Measurements from ENCODE around the gene GRID1. TPM values are rescaled to one million over a fixed set of nuclear protein-coding genes. Genes with fewer than 3 reads are reported as not detected.
A peak's percentile ranks its signal among the peaks of the same experiment; 100 is the strongest.

The GRID1 gene
- total RNA-seq, 1 experiment from 2014 or later, result 0.37 TPM

- DNase-seq (ENCODE audit: low spot score), result no peak
- Mint-ChIP-seq H3K36me3 (no peaks in the 10 kb centered on the region), H3K27ac (no peak overlapping the region), H3K4me1 (peaks cover under 1% of the 10 kb centered on the region; the same call in 1 of the 2 replicates), H3K4me3 (no peak overlapping the region), H3K9me3 (no peaks in the 10 kb centered on the region), H3K27me3 (ENCODE audit: low read depth) (no peaks in the 10 kb centered on the region)
- TF ChIP-seq CBFB (CRISPR knock-in tag; IDR thresholded peaks at IDR 0.05; ENCODE audit: low read depth) (no peak), FOXJ3 (CRISPR knock-in tag; IDR thresholded peaks at IDR 0.05; ENCODE audit: borderline replicate concordance) (no peak), TEAD4 (CRISPR knock-in tag; IDR thresholded peaks at IDR 0.05) (no peak), USF1 (CRISPR knock-in tag; IDR thresholded peaks at IDR 0.05) (no peak), ZNF263 (CRISPR knock-in tag; IDR thresholded peaks at IDR 0.05; ENCODE audit: low read depth) (no peak), ZMAT4 (CRISPR knock-in tag; IDR thresholded peaks at IDR 0.05) (no peak), FOXP1 (CRISPR knock-in tag; IDR thresholded peaks at IDR 0.05; ENCODE audit: borderline replicate concordance) (no peak), GABPB1 (CRISPR knock-in tag; IDR thresholded peaks at IDR 0.05) (no peak), NR3C1 (CRISPR knock-in tag; conservative IDR thresholded peaks at IDR 0.05; ENCODE audit: low read depth) (no peak), JUN (CRISPR knock-in tag; IDR thresholded peaks at IDR 0.05) (no peak), ETV6 (CRISPR knock-in tag; IDR thresholded peaks at IDR 0.05) (no peak), PRRX2 (CRISPR knock-in tag; IDR thresholded peaks at IDR 0.05) (no peak), HMGA2 (CRISPR knock-in tag; IDR thresholded peaks at IDR 0.05) (no peak)
- TF ChIP-seq, protein P1, sequence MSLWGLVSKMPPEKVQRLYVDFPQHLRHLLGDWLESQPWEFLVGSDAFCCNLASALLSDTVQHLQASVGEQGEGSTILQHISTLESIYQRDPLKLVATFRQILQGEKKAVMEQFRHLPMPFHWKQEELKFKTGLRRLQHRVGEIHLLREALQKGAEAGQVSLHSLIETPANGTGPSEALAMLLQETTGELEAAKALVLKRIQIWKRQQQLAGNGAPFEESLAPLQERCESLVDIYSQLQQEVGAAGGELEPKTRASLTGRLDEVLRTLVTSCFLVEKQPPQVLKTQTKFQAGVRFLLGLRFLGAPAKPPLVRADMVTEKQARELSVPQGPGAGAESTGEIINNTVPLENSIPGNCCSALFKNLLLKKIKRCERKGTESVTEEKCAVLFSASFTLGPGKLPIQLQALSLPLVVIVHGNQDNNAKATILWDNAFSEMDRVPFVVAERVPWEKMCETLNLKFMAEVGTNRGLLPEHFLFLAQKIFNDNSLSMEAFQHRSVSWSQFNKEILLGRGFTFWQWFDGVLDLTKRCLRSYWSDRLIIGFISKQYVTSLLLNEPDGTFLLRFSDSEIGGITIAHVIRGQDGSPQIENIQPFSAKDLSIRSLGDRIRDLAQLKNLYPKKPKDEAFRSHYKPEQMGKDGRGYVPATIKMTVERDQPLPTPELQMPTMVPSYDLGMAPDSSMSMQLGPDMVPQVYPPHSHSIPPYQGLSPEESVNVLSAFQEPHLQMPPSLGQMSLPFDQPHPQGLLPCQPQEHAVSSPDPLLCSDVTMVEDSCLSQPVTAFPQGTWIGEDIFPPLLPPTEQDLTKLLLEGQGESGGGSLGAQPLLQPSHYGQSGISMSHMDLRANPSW (CRISPR knock-in tag; conservative IDR thresholded peaks at IDR 0.05; ENCODE audit: low read depth), result no peak
- TF ChIP-seq, protein P2, sequence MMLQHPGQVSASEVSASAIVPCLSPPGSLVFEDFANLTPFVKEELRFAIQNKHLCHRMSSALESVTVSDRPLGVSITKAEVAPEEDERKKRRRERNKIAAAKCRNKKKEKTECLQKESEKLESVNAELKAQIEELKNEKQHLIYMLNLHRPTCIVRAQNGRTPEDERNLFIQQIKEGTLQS (CRISPR knock-in tag; conservative IDR thresholded peaks at IDR 0.05), result no peak
- TF ChIP-seq, protein P3, sequence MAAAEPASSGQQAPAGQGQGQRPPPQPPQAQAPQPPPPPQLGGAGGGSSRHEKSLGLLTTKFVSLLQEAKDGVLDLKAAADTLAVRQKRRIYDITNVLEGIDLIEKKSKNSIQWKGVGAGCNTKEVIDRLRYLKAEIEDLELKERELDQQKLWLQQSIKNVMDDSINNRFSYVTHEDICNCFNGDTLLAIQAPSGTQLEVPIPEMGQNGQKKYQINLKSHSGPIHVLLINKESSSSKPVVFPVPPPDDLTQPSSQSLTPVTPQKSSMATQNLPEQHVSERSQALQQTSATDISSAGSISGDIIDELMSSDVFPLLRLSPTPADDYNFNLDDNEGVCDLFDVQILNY (CRISPR knock-in tag; IDR thresholded peaks at IDR 0.05), result no peak
- TF ChIP-seq, protein P4, sequence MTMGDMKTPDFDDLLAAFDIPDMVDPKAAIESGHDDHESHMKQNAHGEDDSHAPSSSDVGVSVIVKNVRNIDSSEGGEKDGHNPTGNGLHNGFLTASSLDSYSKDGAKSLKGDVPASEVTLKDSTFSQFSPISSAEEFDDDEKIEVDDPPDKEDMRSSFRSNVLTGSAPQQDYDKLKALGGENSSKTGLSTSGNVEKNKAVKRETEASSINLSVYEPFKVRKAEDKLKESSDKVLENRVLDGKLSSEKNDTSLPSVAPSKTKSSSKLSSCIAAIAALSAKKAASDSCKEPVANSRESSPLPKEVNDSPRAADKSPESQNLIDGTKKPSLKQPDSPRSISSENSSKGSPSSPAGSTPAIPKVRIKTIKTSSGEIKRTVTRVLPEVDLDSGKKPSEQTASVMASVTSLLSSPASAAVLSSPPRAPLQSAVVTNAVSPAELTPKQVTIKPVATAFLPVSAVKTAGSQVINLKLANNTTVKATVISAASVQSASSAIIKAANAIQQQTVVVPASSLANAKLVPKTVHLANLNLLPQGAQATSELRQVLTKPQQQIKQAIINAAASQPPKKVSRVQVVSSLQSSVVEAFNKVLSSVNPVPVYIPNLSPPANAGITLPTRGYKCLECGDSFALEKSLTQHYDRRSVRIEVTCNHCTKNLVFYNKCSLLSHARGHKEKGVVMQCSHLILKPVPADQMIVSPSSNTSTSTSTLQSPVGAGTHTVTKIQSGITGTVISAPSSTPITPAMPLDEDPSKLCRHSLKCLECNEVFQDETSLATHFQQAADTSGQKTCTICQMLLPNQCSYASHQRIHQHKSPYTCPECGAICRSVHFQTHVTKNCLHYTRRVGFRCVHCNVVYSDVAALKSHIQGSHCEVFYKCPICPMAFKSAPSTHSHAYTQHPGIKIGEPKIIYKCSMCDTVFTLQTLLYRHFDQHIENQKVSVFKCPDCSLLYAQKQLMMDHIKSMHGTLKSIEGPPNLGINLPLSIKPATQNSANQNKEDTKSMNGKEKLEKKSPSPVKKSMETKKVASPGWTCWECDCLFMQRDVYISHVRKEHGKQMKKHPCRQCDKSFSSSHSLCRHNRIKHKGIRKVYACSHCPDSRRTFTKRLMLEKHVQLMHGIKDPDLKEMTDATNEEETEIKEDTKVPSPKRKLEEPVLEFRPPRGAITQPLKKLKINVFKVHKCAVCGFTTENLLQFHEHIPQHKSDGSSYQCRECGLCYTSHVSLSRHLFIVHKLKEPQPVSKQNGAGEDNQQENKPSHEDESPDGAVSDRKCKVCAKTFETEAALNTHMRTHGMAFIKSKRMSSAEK (CRISPR knock-in tag; IDR thresholded peaks at IDR 0.05; ENCODE audit: borderline replicate concordance), result no peak
- TF ChIP-seq, protein P5, sequence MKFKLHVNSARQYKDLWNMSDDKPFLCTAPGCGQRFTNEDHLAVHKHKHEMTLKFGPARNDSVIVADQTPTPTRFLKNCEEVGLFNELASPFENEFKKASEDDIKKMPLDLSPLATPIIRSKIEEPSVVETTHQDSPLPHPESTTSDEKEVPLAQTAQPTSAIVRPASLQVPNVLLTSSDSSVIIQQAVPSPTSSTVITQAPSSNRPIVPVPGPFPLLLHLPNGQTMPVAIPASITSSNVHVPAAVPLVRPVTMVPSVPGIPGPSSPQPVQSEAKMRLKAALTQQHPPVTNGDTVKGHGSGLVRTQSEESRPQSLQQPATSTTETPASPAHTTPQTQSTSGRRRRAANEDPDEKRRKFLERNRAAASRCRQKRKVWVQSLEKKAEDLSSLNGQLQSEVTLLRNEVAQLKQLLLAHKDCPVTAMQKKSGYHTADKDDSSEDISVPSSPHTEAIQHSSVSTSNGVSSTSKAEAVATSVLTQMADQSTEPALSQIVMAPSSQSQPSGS (CRISPR knock-in tag; IDR thresholded peaks at IDR 0.05; ENCODE audit: borderline replicate concordance, low read depth), result no peak
- TF ChIP-seq, protein P6, sequence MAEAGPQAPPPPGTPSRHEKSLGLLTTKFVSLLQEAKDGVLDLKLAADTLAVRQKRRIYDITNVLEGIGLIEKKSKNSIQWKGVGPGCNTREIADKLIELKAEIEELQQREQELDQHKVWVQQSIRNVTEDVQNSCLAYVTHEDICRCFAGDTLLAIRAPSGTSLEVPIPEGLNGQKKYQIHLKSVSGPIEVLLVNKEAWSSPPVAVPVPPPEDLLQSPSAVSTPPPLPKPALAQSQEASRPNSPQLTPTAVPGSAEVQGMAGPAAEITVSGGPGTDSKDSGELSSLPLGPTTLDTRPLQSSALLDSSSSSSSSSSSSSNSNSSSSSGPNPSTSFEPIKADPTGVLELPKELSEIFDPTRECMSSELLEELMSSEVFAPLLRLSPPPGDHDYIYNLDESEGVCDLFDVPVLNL (CRISPR knock-in tag; IDR thresholded peaks at IDR 0.05; ENCODE audit: borderline replicate concordance, low read depth), result no peak
- TF ChIP-seq, protein P7, sequence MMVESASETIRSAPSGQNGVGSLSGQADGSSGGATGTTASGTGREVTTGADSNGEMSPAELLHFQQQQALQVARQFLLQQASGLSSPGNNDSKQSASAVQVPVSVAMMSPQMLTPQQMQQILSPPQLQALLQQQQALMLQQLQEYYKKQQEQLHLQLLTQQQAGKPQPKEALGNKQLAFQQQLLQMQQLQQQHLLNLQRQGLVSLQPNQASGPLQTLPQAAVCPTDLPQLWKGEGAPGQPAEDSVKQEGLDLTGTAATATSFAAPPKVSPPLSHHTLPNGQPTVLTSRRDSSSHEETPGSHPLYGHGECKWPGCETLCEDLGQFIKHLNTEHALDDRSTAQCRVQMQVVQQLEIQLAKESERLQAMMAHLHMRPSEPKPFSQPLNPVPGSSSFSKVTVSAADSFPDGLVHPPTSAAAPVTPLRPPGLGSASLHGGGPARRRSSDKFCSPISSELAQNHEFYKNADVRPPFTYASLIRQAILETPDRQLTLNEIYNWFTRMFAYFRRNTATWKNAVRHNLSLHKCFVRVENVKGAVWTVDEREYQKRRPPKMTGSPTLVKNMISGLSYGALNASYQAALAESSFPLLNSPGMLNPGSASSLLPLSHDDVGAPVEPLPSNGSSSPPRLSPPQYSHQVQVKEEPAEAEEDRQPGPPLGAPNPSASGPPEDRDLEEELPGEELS (CRISPR knock-in tag; IDR thresholded peaks at IDR 0.05), result no peak
- ATAC-seq, result peak; percentile 61
- POLR2A ChIA-PET, result no interaction called here
- CTCF ChIA-PET, result interaction anchor here (1.3 kb wide), 1 partner anchor 151 kb away, joined by 3 read pairs; no protein-coding TSS in a partner anchor
Measured at GRCh38 chr10:86329093-86329710, 37.4 kb downstream of the GRID1 start.

Data from WTC11 (cell line).